ENCODE results near the gene GDF7. TPM values are rescaled to one million over a fixed set of nuclear protein-coding genes. Genes with fewer than 3 reads are reported as not detected.

The GDF7 gene
- polyA plus RNA-seq, 4 donors: 3.2 to 7.8 (median 4.5) TPM

DNA sequence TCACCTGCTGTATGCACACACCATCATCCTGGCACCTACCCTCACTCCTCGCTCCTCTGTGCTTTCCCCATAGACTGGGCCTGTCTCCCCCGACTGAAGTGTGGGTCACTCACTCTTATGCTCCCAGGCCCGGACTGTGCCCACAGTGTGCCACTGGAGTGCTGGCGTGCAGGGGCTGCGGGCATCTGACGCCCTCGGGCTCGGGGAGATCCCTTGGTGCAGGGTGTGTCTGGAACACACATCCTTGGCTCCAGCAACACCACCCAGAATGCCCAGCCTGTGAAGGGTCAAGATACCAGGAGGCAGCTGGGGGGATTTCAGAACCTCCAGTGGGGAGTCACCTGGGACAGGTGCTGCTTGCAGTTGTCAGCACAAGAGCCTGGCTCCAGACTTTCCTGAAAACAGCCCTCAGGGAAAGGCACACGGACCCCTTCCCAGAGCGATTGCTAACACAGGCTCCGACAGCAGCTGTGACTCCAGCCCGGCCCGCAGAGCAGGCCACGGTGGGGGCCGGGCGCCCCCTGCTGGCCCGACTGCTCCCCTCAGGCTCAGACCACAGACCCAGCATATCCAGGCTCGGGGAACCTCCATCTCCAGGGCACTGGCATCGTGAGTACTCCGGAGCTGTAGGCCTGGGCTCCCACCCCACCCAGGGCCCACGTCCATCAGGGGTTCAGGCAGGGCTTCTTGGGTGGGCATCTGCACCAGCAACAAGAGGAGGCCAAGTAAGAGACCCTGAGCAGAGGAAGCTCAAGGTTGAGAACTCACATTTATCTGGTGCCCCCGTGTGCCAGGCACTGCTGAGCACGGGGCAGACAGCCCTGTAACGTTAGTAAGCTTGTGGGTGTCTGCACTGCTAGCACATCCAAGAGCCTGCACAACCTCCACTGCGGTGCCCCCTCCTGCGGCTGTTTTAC lies 24.6 kb upstream of the GDF7 start:
- no peak for DNase-seq (ENCODE audit: low read depth in 4 of 4, low spot score in 2 of 4)

GRCh38 chr2:20643060-20643459 lies 23.9 kb upstream of the GDF7 start:
- DNase-seq (ENCODE audit: low read depth in 4 of 4, low spot score in 2 of 4): no peak

DNA sequence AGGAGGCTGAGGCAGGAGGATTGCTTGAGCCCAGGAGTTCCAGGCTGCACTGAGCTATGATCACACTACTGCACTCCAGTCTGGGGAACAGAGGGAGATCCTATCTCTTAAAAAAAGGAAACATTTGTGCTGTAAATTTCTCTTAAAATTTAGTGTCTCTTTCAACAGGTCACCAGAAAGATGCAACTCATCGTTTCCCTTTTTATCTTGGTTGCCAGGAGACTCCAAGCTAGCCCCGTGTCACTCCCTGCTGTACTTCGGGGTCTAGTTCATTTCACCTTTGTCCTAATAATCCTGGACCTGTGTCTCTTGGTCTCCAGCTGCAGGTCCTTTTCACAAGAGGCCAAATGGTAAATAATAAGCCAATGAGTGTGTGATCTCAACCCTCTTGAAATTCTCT lies 23.1 kb upstream of the GDF7 start:
- no peak for DNase-seq (ENCODE audit: low read depth in 4 of 4, low spot score in 2 of 4)

GRCh38 chr2:20645301-20645701 lies 21.6 kb upstream of the GDF7 start:
- DNase-seq (ENCODE audit: low read depth in 4 of 4, low spot score in 2 of 4): no peak

DNA sequence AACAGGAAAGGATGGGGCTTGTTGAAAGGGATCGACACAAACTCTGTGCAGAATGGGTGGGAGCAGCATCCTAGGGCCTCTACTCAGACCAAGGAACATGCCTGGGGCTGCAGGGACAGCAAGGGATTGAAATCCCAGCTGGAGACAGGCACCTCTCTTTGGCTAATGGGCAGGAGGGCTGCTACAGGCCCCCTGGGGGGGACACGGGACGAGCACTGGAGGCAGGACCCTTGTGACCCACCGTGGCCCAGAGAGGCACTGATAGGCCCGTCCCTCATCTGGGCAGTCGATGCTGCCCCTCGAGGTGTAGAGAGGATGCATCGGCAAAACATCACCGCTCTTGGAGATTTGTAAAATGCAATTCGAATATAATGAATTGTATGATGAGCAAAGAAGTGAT lies 21.2 kb upstream of the GDF7 start:
- DNase-seq (ENCODE audit: low read depth in 4 of 4, low spot score in 2 of 4): no peak

DNA sequence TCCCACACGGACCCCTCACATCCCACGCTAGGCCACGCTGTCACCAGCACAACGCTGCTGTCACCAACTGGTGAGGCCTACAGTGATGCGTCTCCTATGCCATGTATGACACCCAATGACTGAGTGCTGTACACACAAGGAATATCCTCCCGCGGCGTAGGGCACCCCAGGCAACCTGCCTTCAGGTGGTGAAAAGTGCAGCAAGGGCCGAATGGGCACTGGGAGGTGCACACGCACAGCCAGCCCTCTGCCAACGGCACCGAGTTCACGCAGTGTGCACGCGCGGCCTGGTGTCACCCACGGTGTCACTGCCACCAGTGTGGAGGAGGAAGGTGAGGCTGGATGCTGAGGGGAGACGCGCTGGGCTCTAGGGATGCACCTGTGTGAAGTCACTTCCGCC lies 20.5 kb upstream of the GDF7 start:
- DNase-seq (ENCODE audit: low read depth in 4 of 4, low spot score in 2 of 4): no peak

- DNase-seq (ENCODE audit: low read depth in 4 of 4, low spot score in 2 of 4): no peak
These were observed 19.7 kb upstream of the GDF7 start for GRCh38 chr2:20647211-20647610.

DNA sequence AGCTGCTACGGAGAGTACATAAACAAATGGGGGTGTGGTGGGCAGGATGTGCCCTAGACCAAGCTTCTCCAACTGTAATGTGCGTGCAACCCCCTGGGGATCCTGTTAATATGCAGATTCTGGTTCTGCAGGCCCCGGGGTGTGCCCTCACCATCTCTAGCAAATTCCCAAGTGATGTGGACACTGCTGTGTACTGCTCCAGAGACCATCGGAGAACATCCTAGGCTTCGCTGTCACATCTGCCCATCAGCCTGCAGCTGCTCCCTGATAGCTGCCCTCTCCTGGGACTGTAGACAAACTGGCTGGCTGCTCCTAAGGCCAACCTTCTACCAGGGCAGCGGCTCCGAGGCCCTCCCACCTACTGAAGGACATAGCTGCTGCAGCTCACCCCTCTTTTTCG lies 19.2 kb upstream of the GDF7 start:
- DNase-seq (ENCODE audit: low read depth in 4 of 4, low spot score in 2 of 4): no peak

- no peak for DNase-seq (ENCODE audit: low read depth in 4 of 4, low spot score in 2 of 4)
These were observed 18.7 kb upstream of the GDF7 start for GRCh38 chr2:20648206-20648605.

- DNase-seq (ENCODE audit: low read depth in 4 of 4, low spot score in 2 of 4): no peak
These were observed 18.1 kb upstream of the GDF7 start for GRCh38 chr2:20648831-20649230.

- no peak for DNase-seq (ENCODE audit: low read depth in 4 of 4, low spot score in 2 of 4)
These were observed 17.4 kb upstream of the GDF7 start for GRCh38 chr2:20649576-20649975.

GRCh38 chr2:20649976-20650375 lies 17.0 kb upstream of the GDF7 start:
- DNase-seq (ENCODE audit: low read depth in 4 of 4, low spot score in 2 of 4): no peak

DNA sequence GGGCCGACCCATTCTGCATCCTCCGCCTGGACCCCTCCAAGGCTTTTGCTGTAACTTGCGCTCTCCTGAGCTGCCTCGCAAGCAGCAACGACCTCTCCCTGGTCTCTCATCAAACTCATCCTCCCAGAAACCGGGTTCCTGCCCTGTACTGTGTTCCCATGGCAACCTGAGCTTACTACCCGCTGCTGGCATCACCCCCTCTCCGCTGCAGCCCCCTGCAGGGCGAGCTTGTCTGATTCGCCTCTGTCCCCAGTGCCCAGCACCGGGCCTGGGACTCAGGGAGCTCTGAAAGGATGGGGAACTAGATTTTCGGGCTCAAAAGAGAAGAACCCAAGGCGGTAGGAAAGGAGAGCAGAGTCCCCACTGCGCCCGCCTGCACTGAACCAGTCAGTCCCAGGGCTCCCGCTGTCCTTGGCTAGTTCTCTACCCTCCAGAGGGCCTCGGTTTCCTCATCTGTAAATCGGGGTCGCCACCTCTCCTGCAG lies 16.5 kb upstream of the GDF7 start:
- DNase-seq (ENCODE audit: low read depth in 4 of 4, low spot score in 2 of 4): no peak

GRCh38 chr2:20650877-20651730 lies 15.8 kb upstream of the GDF7 start, which contains the start of gene HS1BP3:
HS1BP3 (minus strand) TSS chr2:20651098; CDS start chr2:20651063, 35 bp downstream.
- peak in 3 of 4 donors; percentile 73 to 79 (median 78) for DNase-seq (ENCODE audit: low read depth in 4 of 4, low spot score in 2 of 4)

DNA sequence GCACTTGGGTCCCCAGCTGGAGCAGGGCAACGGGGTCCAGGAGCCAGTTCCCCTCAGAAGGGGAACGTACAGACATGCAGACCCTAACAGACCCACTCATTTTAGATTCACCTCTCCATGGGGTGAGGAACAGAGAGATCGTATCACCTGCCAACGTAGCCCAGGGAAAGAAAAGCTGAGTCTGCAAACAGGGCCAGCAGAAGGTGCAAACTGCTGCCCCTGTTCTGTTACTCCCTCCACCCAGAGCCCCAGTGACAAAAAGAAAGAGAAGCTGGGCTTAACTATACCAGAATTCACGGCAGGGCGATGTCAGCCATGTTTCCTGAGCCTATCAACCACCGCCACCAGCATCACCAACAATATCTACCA lies 15.2 kb upstream of the GDF7 start:
- DNase-seq (ENCODE audit: low read depth in 4 of 4, low spot score in 2 of 4): no peak

DNA sequence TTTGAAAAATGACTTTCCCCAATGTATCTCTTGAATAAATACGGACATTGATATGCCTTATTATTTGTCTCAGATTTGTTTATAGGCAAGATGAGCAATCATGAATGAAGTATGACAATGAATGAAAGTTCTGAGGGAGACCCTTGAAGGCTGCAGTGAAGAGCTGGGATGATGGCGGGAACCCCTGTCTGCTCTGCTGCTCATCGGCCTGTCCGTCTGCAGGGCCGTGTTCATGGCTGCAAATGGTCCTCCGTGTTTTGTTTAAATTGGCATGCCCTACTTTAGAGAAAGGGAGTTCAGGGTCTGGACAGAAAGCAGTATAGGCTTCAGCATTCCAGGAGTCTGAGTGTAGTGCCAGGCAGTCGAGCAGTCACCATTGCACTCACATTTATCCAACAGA lies 14.8 kb upstream of the GDF7 start:
- no peak for DNase-seq (ENCODE audit: low read depth in 4 of 4, low spot score in 2 of 4)

DNA sequence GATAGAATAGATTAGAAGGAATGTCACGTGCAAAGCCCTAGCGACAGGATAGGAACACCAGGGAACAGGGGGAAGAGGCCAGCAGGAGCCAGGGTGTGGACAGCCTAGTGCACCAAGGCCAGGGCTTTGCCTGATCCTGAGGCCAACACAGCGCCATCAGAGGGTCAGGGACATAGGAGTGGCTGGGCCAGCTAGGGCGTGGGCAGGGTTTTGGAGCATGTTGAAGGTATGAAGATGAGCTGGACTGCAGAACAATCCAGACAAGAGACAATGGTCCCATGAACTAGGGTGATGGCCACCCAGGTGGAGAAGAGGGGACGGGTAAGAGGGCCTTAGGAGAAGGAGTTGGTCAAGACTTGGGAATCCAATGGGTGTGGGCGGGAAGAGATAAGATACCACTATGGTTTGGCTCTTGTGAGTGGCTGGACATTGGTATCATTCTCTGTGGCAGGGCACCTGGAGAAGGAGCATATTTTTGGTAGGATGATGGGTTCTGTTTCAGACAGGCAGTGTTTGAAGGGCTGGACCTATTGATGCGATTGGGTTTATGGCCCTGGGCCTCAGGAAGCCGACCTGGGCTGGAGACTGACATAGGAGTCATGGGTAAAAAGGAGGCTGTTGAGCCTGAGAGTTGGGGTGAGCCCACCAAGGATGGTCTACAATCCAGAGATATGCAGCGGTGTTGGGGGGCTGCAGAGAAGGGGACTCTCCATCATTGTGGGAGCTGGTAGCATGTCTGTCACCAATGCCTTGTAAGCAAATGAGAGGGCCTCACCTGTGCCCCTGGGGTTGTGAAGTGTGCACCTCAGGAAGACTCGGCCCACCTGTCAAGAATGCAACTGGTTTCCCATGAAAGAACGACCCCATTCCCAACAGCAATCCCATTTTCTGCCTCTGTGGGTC lies 14.0 kb upstream of the GDF7 start:
- no peak for DNase-seq (ENCODE audit: low read depth in 4 of 4, low spot score in 2 of 4)

DNA sequence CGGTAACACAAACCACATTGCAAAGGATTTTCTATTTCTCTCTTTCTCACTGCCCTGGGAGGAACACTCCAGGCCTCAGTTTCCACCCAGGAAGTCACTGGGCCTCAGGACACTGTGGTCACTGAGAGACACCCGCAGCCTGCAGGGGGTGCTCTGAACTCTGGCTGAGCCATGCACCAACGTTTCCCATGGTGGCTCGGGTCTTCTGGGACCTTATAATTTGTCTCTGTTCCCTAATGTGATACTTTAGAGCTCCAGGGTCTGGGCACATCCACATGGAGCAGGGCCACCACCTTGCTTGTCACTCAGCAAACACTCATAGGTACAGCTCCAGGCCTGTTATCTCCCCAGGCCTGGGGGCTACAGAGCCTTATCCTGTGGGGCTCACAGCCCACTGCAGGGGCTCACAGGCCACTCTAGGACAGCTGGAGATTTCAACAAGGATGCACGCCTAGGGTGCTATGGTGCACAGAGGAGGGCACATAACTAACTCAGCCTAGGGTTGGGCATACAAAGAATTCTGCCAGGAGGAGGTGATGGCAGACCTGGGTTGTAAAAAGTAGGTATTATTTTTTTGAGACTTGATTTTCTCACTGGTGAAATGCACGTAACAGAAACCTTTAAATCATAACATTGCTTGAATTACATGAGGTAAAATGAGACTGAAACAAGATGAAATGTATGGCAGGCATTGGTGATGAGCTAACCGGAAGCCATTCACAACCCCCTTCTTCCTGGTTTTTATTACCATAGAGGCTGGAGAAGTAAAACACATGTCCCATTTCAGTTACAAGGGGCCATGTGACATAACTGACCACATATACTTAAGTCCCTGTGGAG lies 13.0 kb upstream of the GDF7 start:
- DNase-seq (ENCODE audit: low read depth in 4 of 4, low spot score in 2 of 4): no peak

DNA sequence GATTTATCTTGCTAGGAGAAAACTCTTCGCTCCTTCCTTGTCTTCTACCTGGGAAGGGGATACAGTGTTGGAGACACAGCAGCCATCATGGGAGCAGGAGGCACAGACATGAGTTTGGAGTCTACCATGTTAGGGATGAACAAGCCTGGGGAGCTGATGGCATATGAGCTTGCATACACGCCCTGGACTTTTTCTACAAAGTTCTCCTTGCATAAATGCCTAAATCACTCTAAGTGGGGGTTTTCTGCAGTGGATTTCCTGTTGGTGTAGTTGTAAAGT lies 12.5 kb upstream of the GDF7 start:
- DNase-seq (ENCODE audit: low read depth in 4 of 4, low spot score in 2 of 4): no peak

DNA sequence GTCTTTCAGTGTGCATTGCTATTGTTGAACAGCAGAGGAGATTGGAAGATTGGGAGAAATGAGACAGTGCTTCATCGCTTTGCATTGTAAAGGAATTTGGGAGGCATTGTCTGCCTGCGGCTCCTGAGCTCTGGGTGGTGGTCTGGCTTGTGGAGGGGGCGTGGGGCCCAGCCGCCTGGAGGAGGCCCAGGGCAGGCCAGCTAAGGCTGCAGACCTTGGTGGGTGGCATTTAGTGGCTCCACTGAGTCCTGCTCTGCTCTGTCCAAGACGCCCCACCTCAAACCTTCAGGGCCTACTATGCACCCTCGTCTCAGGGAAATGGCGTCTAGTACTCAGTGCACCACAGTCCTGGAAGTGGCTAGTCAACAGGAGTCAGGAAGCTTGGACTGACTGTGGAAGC lies 10.4 kb upstream of the GDF7 start:
- DNase-seq (ENCODE audit: low read depth in 4 of 4, low spot score in 2 of 4): no peak

Measured in left renal cortex interstitium (tissue), 4 donors.